HCT116 (cell line): ENCODE measurements around the gene DENND1A. TPM values are rescaled to one million over a fixed set of nuclear protein-coding genes. Genes with fewer than 3 reads are reported as not detected.

Source experiments
- CBX3 ChIP-seq: IDR thresholded peaks from 2 replicates; pipeline ENCODE4 v1.6.1; 2012; ENCODE audit warnings: low read depth
- CEBPB ChIP-seq: IDR thresholded peaks from 2 replicates; pipeline ENCODE4 v1.6.1; 2012; ENCODE audit warnings: low read depth
- ELF1 ChIP-seq: IDR thresholded peaks from 2 replicates; pipeline ENCODE4 v1.6.1; 2012; ENCODE audit warnings: low read depth, borderline replicate concordance
- EZH2 ChIP-seq: fragments of 200-600 bp; sonication (generic); IDR thresholded peaks from 2 replicates; pipeline ENCODE4 v1.6.1; 2017; ENCODE audit warnings: antibody characterized with exemption, mixed run types
- FOSL1 ChIP-seq: IDR thresholded peaks from 2 replicates; pipeline ENCODE4 v1.6.1; 2012; ENCODE audit warnings: low read depth
- POLR2A ChIP-seq: IDR thresholded peaks from 2 replicates; pipeline ENCODE4 v1.7.0; 2011; ENCODE audit warnings: borderline replicate concordance; ENCODE audit not compliant: insufficient read depth, insufficient read length; ENCODE audit errors: extremely low read depth
- POLR2AphosphoS5 ChIP-seq: IDR thresholded peaks from 2 replicates; pipeline ENCODE4 v1.6.1; 2011; ENCODE audit warnings: mild to moderate bottlenecking, low read depth, low read length, moderate library complexity
- SRF ChIP-seq: IDR thresholded peaks from 2 replicates; pipeline ENCODE4 v1.6.1; 2012; ENCODE audit warnings: low read depth
- ZNF274 ChIP-seq: fragments of 200-500 bp; sonication (Bioruptor generic); IDR thresholded peaks from 2 replicates; pipeline ENCODE4 v1.6.1; 2014; ENCODE audit warnings: mild to moderate bottlenecking, low read depth, low read length, inconsistent platforms
- total RNA-seq: library from RNA; stranded (reverse); gene quantifications from one replicate; pipeline ENCODE4 v1.2.1, GENCODE V29; 2021; ENCODE audit not compliant: unreplicated experiment
- TF ChIP-seq, protein P1 (sequence below): IDR thresholded peaks from 2 replicates; pipeline ENCODE4 v1.6.1; 2012; ENCODE audit warnings: low read depth
- TF ChIP-seq, protein P2 (sequence below): IDR thresholded peaks from 2 replicates; pipeline ENCODE4 v1.6.1; 2012
- TF ChIP-seq, protein P3 (sequence below): IDR thresholded peaks from 2 replicates; pipeline ENCODE4 v1.6.1; 2012

DENND1A gene
- total RNA-seq, 1 experiment from 2014 or later = 33.0 TPM

DNA sequence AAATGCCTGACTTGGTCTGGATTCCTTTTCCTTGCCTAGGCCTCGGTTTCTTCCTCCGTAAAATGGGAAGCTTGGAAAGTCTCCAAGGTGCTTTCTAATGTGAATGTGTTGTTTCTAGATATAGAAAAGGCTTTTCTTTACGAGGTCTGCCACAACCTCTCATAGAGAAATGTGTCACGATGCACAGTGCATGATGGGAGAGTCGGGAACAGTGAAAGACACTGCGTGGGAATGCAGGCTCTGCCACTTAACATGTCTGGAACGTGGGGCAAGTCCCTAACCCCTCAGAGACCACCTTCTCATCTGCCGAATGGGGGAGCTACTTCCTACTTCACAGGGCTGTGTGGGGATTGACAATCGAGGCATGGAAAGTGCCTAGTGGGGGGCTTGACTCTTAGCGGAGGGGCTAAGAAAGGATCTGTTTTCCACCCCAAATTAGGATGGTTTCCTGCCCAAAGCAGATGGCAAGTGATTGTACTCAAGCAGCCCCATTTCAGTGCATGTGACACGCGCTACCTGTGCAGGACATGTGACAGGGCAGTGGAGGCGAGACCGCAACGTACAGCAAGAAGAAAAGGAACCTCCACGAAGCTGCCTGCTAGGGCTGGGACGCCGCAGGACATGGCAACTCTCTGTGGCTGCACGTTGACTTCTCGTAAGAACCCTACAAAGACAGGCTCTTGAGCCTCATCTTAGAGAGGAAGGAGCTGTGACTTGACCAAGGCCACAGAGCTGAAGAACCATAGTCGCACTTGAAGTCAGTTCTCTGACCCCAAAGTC lies 458.7 kb downstream of the DENND1A start (continued):
- TF ChIP-seq, protein P1, sequence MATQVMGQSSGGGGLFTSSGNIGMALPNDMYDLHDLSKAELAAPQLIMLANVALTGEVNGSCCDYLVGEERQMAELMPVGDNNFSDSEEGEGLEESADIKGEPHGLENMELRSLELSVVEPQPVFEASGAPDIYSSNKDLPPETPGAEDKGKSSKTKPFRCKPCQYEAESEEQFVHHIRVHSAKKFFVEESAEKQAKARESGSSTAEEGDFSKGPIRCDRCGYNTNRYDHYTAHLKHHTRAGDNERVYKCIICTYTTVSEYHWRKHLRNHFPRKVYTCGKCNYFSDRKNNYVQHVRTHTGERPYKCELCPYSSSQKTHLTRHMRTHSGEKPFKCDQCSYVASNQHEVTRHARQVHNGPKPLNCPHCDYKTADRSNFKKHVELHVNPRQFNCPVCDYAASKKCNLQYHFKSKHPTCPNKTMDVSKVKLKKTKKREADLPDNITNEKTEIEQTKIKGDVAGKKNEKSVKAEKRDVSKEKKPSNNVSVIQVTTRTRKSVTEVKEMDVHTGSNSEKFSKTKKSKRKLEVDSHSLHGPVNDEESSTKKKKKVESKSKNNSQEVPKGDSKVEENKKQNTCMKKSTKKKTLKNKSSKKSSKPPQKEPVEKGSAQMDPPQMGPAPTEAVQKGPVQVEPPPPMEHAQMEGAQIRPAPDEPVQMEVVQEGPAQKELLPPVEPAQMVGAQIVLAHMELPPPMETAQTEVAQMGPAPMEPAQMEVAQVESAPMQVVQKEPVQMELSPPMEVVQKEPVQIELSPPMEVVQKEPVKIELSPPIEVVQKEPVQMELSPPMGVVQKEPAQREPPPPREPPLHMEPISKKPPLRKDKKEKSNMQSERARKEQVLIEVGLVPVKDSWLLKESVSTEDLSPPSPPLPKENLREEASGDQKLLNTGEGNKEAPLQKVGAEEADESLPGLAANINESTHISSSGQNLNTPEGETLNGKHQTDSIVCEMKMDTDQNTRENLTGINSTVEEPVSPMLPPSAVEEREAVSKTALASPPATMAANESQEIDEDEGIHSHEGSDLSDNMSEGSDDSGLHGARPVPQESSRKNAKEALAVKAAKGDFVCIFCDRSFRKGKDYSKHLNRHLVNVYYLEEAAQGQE = no peak
- TF ChIP-seq POLR2A (no peak), CBX3 (no peak), POLR2AphosphoS5 (no peak), CEBPB (no peak), SRF (no peak), EZH2 (no peak), ZNF274 (no peak), FOSL1 (no peak), ELF1 (no peak)
- TF ChIP-seq, protein P2, sequence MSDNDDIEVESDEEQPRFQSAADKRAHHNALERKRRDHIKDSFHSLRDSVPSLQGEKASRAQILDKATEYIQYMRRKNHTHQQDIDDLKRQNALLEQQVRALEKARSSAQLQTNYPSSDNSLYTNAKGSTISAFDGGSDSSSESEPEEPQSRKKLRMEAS = no peak
- TF ChIP-seq, protein P3, sequence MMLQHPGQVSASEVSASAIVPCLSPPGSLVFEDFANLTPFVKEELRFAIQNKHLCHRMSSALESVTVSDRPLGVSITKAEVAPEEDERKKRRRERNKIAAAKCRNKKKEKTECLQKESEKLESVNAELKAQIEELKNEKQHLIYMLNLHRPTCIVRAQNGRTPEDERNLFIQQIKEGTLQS = no peak
